Heart left ventricle (tissue), 16 donors: ENCODE results near the gene TSPO2. TPM values are rescaled to one million over a fixed set of nuclear protein-coding genes. Genes with fewer than 3 reads are reported as not detected.

Source experiments
- ATAC-seq, 4 donors: fragments of 200-7000 bp; cut with Tn5 transposase; one replicate each; pipeline ENCODE4 v1.9.1; 2020 to 2022; ENCODE audit warnings: moderate library complexity in 4 of 4, mild to moderate bottlenecking in 3 of 4, moderate number of reproducible peaks in 1 of 4
- DNase-seq, 5 donors: peaks; one replicate each; pipeline ENCODE4 v3.0.0-alpha.2; 2020
- H3K27ac ChIP-seq, 12 donors: fragments of 200-600 bp; sonication (generic) in 4 of 12; one replicate each; pipeline versions ENCODE4 v1.5.0 to v1.8.0; 2016 to 2022; ENCODE audit warnings: mild to moderate bottlenecking in 2 of 12
- H3K27me3 ChIP-seq, 9 donors: fragments of 200-600 bp; sonication (generic) in 2 of 9; one replicate each; pipeline versions ENCODE4 v1.5.1 to v1.8.0; 2016 to 2022; ENCODE audit warnings: mild to moderate bottlenecking in 3 of 9
- H3K36me3 ChIP-seq, 9 donors: fragments of 200-600 bp; sonication (generic) in 2 of 9; one replicate each; pipeline versions ENCODE4 v1.5.0 to v1.8.0; 2018 to 2022; ENCODE audit warnings: mild to moderate bottlenecking in 2 of 9
- H3K4me1 ChIP-seq, 12 donors: fragments of 200-600 bp; sonication (generic) in 4 of 12; one replicate each; pipeline versions ENCODE4 v1.5.0 to v1.8.0; 2016 to 2022; ENCODE audit warnings: mild to moderate bottlenecking in 3 of 12
- H3K4me3 ChIP-seq, 12 donors: fragments of 200-600 bp; sonication (generic) in 4 of 12; one replicate each; pipeline versions ENCODE4 v1.5.0 to v1.8.0; 2017 to 2022; ENCODE audit warnings: mild to moderate bottlenecking in 9 of 12, moderate library complexity in 4 of 12
- H3K9me3 ChIP-seq, 12 donors: fragments of 200-600 bp; sonication (generic) in 4 of 12; one replicate each; pipeline versions ENCODE4 v1.5.0 to v1.8.0; 2016 to 2022; ENCODE audit warnings: mild to moderate bottlenecking in 1 of 12
- POLR2A ChIP-seq, 2 donors: fragments of 450-650 bp; IDR thresholded peaks; one replicate each; pipeline ENCODE4 v1.6.1; 2017; ENCODE audit warnings: antibody characterized with exemption in 2 of 2, mild to moderate bottlenecking in 2 of 2, moderate library complexity in 2 of 2
- WGBS, 4 donors: extraction: QIAGEN DNeasy Blood & Tissue Kit in 2 of 4; methylation state at CpG; one replicate each; pipeline versions ENCODE4 v1.1.5 to v1.1.7; 2013 to 2018; 5-methylcytosine and 5-hydroxymethylcytosine counted together
- intact Hi-C, 10 donors: fragments of 100-400 bp; cut with DNase I; formaldehyde crosslinking; loops; one replicate each; pipeline versions ENCODE4 v1.11.1 to v1.14.2; 2022
- polyA plus RNA-seq, 2 donors: library from polyadenylated mRNA; stranded (reverse); fragments of 200-250 nt; gene quantifications; one replicate each; pipeline ENCODE4 v1.2.3, GENCODE V29; 2013
- total RNA-seq, 9 donors: library from RNA; depleted of rRNA in 2 of 9; stranded (reverse); fragments of >200 nt in 2 of 9; fragmentation: NEBNext Ultra II Directional in 3 of 9; extraction: Animal tissue kit (Norgen Biotek cat#: 25700) in 3 of 9; gene quantifications; one replicate each; pipeline versions ENCODE4 v1.1.0 to v1.2.4, GENCODE V29; 2016 to 2023
- TF ChIP-seq, protein P1 (sequence below), 12 donors: fragments of 200-600 bp; sonication (generic) in 4 of 12; IDR thresholded peaks; one replicate each; pipeline versions ENCODE4 v1.5.0 to v1.8.0; 2018 to 2022; ENCODE audit warnings: antibody characterized with exemption in 12 of 12, mild to moderate bottlenecking in 5 of 12
- donor health status: ischemic (EF 13 %, LVEDD 7.1; RV severe dilation, severe dysfunction).
- donor health status: healthy with polysubstance abuse.
- donor health status: DM: no; HTN: yes; CAD: no.
- donor health status: DM: no; HTN: no; CAD: no.
- donor health status: ischemic (EF 25% LVEDD 6.9; RV normal size, moderate dysfunction).
- donor health status: ischemic (EF 25% LVEDD 5.7; RV mildly dilated, moderate dysfunction).
- donor health status: healthy.
- donor health status: DM: yes; HTN: yes; CAD: no.
- donor health status: ischemic (EF 35%, LVEDD 5.7; RV mildly dilated, moderate dysfunction).
- donor health status: nonischemic (EF 11% LVEDD 7.7; RV severe dilation, severe dysfunction).
- donor health status: DM: yes; HTN: yes; CAD: no.
- donor health status: PGD.
- donor health status: ischemic (EF 29% LVEDD 5.4; RV normal size, mild dysfunction).
- donor health status: nonischemic (EF 23%, LVEDD 6.1; RV moderate dilation, normal function).

TSPO2 gene
- total and polyA plus RNA-seq, 11 donors, result not detected

DNA sequence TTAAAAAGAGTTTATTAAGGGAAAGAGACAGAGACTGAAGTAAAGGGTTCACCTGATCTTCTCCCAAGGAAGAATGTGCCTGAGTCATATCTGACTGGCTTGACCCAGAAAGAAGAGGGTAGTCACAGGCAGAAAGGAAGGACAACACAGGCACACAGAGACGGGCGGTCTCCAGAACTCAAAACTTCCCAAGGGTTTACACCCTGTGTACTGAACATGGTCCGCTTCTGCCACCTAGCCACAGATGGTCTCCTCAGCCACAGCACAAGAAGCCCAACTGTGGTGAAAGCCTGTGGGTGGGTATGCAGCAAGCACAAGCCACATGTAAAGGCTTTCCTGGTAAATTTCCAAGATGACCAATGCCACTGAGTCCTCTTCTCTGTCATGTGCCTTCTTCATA lies 20.4 kb upstream of the TSPO2 start:
- H3K9me3 ChIP-seq, result peaks cover 0 to 10% (median 0%) of the 10 kb centered on the region in 12 donors
- DNase-seq (peak in 2 of 5 donors; percentile 37 to 60), ATAC-seq (peak; percentile 71 to 91 (median 78))
- H3K4me1 ChIP-seq, result peaks cover 0 to 12% (median 1%) of the 10 kb centered on the region in 12 donors
- 69 to 80% (median 75%) methylated on average over 3 of the region's 3 CpGs for WGBS, 4 donors
- TF ChIP-seq, protein P1, sequence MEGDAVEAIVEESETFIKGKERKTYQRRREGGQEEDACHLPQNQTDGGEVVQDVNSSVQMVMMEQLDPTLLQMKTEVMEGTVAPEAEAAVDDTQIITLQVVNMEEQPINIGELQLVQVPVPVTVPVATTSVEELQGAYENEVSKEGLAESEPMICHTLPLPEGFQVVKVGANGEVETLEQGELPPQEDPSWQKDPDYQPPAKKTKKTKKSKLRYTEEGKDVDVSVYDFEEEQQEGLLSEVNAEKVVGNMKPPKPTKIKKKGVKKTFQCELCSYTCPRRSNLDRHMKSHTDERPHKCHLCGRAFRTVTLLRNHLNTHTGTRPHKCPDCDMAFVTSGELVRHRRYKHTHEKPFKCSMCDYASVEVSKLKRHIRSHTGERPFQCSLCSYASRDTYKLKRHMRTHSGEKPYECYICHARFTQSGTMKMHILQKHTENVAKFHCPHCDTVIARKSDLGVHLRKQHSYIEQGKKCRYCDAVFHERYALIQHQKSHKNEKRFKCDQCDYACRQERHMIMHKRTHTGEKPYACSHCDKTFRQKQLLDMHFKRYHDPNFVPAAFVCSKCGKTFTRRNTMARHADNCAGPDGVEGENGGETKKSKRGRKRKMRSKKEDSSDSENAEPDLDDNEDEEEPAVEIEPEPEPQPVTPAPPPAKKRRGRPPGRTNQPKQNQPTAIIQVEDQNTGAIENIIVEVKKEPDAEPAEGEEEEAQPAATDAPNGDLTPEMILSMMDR (IDR thresholded peaks at IDR 0.05), result peak in 9 of 12 donors; percentile 16 to 52 (median 33)
- TF ChIP-seq POLR2A (IDR thresholded peaks at IDR 0.05), result no peak
- no peaks in the 10 kb centered on the region for H3K27me3 ChIP-seq
- no peak overlapping the region for H3K4me3 ChIP-seq
- intact Hi-C loops, result loop anchor here in 7 of 10 donors (2.0 to 10.0 kb wide), 9 partner anchors 125 to 1677 kb away; no protein-coding TSS in a partner anchor
- no peaks in the 10 kb centered on the region for H3K36me3 ChIP-seq
- no peak overlapping the region for H3K27ac ChIP-seq

DNA sequence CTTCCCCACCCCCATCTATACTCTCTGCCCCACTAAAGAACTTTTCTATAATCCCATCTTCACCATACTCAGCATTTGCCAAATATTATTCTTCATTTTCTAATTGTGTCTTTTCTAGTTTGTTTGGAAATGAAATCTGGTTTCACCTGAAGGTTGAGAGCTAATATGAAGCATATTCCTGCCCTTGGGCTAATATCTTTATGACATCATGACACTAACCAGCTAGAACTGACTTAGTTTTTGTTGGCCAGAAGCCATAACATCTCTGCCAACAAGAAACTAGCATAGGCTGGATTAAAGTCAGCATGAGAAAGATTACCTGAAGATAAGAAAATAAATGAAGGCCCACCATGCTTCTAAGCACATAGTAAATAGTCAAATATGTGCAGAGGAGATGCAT lies 20.0 kb upstream of the TSPO2 start:
- TF ChIP-seq, protein P1 (IDR thresholded peaks at IDR 0.05), result peak in 1 of 12 donors; percentile 4
- TF ChIP-seq POLR2A (IDR thresholded peaks at IDR 0.05), result no peak
- H3K9me3 ChIP-seq, result peaks cover 0 to 10% (median 0%) of the 10 kb centered on the region in 12 donors
- no peak overlapping the region for H3K4me3 ChIP-seq
- no peak overlapping the region for H3K27ac ChIP-seq
- DNase-seq (no peak), ATAC-seq (no peak)
- no peaks in the 10 kb centered on the region for H3K27me3 ChIP-seq
- no peaks in the 10 kb centered on the region for H3K36me3 ChIP-seq
- intact Hi-C loops, result loop anchor here in 7 of 10 donors (2.0 to 10.0 kb wide), 9 partner anchors 125 to 1677 kb away; no protein-coding TSS in a partner anchor
- H3K4me1 ChIP-seq, result peaks cover 0 to 17% (median 3%) of the 10 kb centered on the region in 12 donors

DNA sequence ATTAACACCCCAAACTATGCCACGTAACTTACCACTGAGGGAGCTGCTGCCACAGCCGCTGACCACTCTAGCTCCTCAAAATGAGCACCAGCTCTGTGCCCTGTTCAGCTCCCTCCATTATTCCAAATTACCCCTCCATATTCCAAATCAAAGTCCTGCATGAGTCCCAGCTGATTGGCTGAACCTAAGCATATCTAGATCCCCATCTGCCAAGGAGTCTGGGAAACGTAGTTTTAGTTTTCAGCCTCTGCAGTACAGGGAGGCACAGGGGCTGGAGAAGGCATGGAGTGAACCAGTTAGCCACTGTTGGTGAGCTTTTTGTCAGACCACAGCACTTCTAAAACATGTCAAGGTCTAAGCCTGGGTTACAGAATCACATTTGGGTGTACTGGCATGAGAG lies 19.2 kb upstream of the TSPO2 start:
- TF ChIP-seq, protein P1 (IDR thresholded peaks at IDR 0.05), result no peak
- no peak for TF ChIP-seq POLR2A (IDR thresholded peaks at IDR 0.05)
- no peak overlapping the region for H3K4me3 ChIP-seq
- intact Hi-C loops, result loop anchor here in 7 of 10 donors (2.0 to 10.0 kb wide), 9 partner anchors 126 to 1678 kb away; no protein-coding TSS in a partner anchor
- WGBS, 4 donors, result 91 to 97% (median 93%) methylated on average over 3 of the region's 3 CpGs
- peaks cover 0 to 25% (median 8%) of the 10 kb centered on the region in 12 donors for H3K4me1 ChIP-seq
- ATAC-seq (no peak), DNase-seq (no peak)
- peaks cover 0 to 10% (median 0%) of the 10 kb centered on the region in 12 donors for H3K9me3 ChIP-seq
- no peaks in the 10 kb centered on the region for H3K27me3 ChIP-seq
- no peaks in the 10 kb centered on the region for H3K36me3 ChIP-seq
- H3K27ac ChIP-seq, result no peak overlapping the region

DNA sequence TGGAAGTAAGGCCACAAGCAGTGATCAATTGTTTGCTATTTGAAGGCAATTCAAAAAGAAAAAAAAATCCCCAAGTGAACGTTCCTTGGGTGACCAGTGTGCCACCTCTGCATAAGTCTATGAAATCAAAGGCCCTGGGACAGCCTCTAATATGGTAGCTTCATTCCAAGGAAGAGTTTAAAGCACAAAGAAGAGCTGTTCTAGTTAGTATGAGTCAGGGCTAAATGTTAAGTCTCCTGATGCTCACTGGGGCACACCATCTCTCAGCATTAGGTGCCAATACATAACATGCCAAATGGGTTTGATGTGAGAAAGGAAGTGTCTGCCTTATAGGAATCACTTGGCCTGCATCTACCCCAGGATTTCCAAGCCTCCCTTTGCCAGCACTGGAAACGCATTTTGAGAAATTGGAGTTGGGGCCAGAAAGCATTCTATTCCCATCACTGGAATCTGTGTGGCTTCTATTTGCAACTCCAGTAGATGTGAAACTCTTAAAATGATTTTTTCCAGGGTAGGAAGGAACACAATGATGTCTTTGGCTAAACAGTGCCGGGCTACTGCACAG lies 16.2 kb upstream of the TSPO2 start:
- H3K9me3 ChIP-seq, result no peaks in the 10 kb centered on the region
- no peak for TF ChIP-seq POLR2A (IDR thresholded peaks at IDR 0.05)
- TF ChIP-seq, protein P1 (IDR thresholded peaks at IDR 0.05), result no peak
- H3K4me1 ChIP-seq, result peaks cover 0 to 31% (median 15%) of the 10 kb centered on the region in 12 donors
- H3K27ac ChIP-seq, result no peak overlapping the region
- H3K36me3 ChIP-seq, result no peaks in the 10 kb centered on the region
- DNase-seq (no peak), ATAC-seq (no peak)
- H3K4me3 ChIP-seq, result no peak overlapping the region
- intact Hi-C loops, result loop anchor here in 9 of 10 donors (2.0 to 10.0 kb wide), 11 partner anchors 41 to 1681 kb away; no protein-coding TSS in a partner anchor
- H3K27me3 ChIP-seq, result no peaks in the 10 kb centered on the region
- WGBS, 4 donors, result 86 to 90% (median 88%) methylated on average over 3 of the region's 3 CpGs
